Measurements from ENCODE around the gene FGF12.
A peak's percentile ranks its signal among the peaks of the same experiment; 100 is the strongest.

Gene FGF12

GRCh38 chr3:192566706-192567290, 160.5 kb downstream of the FGF12 start:
- in situ Hi-C loops (cut with MboI; ENCODE audit: low sequenced_read_pairs, unreplicated experiment): loop anchor here (10.0 to 25.0 kb wide), 2 partner anchors 228 to 996 kb away; partner anchors contain the start of gene ATP13A4
- peak; percentile 55 for DNase-seq (ENCODE audit: low spot score)
- peak; percentile 39 for TF ChIP-seq CTCF (IDR thresholded peaks at IDR 0.05; ENCODE audit: borderline replicate concordance, control extremely low read depth, extremely low read depth, insufficient read depth, missing control alignments)

- TF ChIP-seq CTCF (IDR thresholded peaks at IDR 0.05; ENCODE audit: borderline replicate concordance, control extremely low read depth, extremely low read depth, insufficient read depth, missing control alignments): no peak
- DNase-seq (ENCODE audit: low spot score): no peak
- in situ Hi-C loops (cut with MboI; ENCODE audit: low sequenced_read_pairs, unreplicated experiment): loop anchor here (10.0 to 25.0 kb wide), 2 partner anchors 230 to 998 kb away; partner anchors contain the start of gene ATP13A4
These were observed 162.7 kb downstream of the FGF12 start for GRCh38 chr3:192564611-192565010.

GRCh38 chr3:192563417-192563816, 163.9 kb downstream of the FGF12 start:
- TF ChIP-seq CTCF (IDR thresholded peaks at IDR 0.05; ENCODE audit: borderline replicate concordance, control extremely low read depth, extremely low read depth, insufficient read depth, missing control alignments): no peak
- in situ Hi-C loops (cut with MboI; ENCODE audit: low sequenced_read_pairs, unreplicated experiment): loop anchor here (10.0 to 25.0 kb wide), 2 partner anchors 231 to 999 kb away; partner anchors contain the start of gene ATP13A4

GRCh38 chr3:192553707-192554106, 173.6 kb downstream of the FGF12 start:
- no peak for DNase-seq (ENCODE audit: low spot score)
- in situ Hi-C loops (cut with MboI; ENCODE audit: low sequenced_read_pairs, unreplicated experiment): loop anchor here (25.0 kb wide), 1 partner anchor 1009 kb away; the partner anchor contains the start of gene ATP13A4
- no peak for TF ChIP-seq CTCF (IDR thresholded peaks at IDR 0.05; ENCODE audit: borderline replicate concordance, control extremely low read depth, extremely low read depth, insufficient read depth, missing control alignments)

More at GRCh38 chr3:192563417-192563816, 163.9 kb downstream of the FGF12 start:
- DNase-seq (ENCODE audit: low spot score): no peak

- in situ Hi-C loops (cut with MboI; ENCODE audit: low sequenced_read_pairs, unreplicated experiment): loop anchor here (25.0 kb wide), 1 partner anchor 1012 kb away; the partner anchor contains the start of gene ATP13A4
- no peak for TF ChIP-seq CTCF (IDR thresholded peaks at IDR 0.05; ENCODE audit: borderline replicate concordance, control extremely low read depth, extremely low read depth, insufficient read depth, missing control alignments)
- DNase-seq (ENCODE audit: low spot score): no peak
These were observed 177.0 kb downstream of the FGF12 start for GRCh38 chr3:192550356-192550755.

GRCh38 chr3:192545333-192545732, 182.0 kb downstream of the FGF12 start:
- no peak for TF ChIP-seq CTCF (IDR thresholded peaks at IDR 0.05; ENCODE audit: borderline replicate concordance, control extremely low read depth, extremely low read depth, insufficient read depth, missing control alignments)
- in situ Hi-C loops (cut with MboI; ENCODE audit: low sequenced_read_pairs, unreplicated experiment): no loop called here
- no peak for DNase-seq (ENCODE audit: low spot score)
